ENCODE data around the gene PTGES. TPM values are rescaled to one million over a fixed set of nuclear protein-coding genes. Genes with fewer than 3 reads are reported as not detected.

PTGES gene
- polyA plus RNA-seq, 1 of the 3 experiments (the other 2 are of a cell fraction) = 5.2 TPM

- no peaks in the 10 kb centered on the region for H3K9me3 ChIP-seq
- H3K9me2 ChIP-seq = no peaks in the 10 kb centered on the region
- no peaks in the 10 kb centered on the region for H3F3A ChIP-seq (replicated peaks; ENCODE audit: insufficient read depth)
- no peaks in the 10 kb centered on the region for H3K79me2 ChIP-seq (ENCODE audit: insufficient read depth)
- no peak overlapping the region for H3K4me3 ChIP-seq (ENCODE audit: low read depth in 2 of 2, low read length in 1 of 2)
- H3K9ac ChIP-seq = no peak overlapping the region
- TF ChIP-seq GABPA (IDR thresholded peaks at IDR 0.05; ENCODE audit: low read depth) = no peak
- TF ChIP-seq CTCF (IDR thresholded peaks at IDR 0.05) = no peak
- TF ChIP-seq POLR2AphosphoS5 (IDR thresholded peaks at IDR 0.05; ENCODE audit: low read depth, low read length) = no peak
- no peak for TF ChIP-seq SIN3A (IDR thresholded peaks at IDR 0.05; ENCODE audit: borderline replicate concordance, low read depth, low read length)
- no peak for TF ChIP-seq SMC3 (IDR thresholded peaks at IDR 0.05; ENCODE audit: low read depth, low read length)
- no peak overlapping the region for H2AFZ ChIP-seq (ENCODE audit: low read depth)
- peaks cover 0 to 5% of the 10 kb centered on the region in 2 experiments; a peak in 1 of 4 replicates for H3K4me1 ChIP-seq (ENCODE audit: control insufficient read depth in 1 of 2, insufficient read depth in 2 of 2, low read depth in 1 of 2, low read length in 1 of 2)
- H3K4me2 ChIP-seq = no peak overlapping the region
- POLR2A ChIA-PET = no interaction called here
- WGBS (ENCODE audit: low lambda C conversion rate) = 100% methylated on average over 2 of the region's 2 CpGs
- DNase-seq = no peak
- no peak overlapping the region for H3K27ac ChIP-seq (ENCODE audit: low read depth in 2 of 2, low read length in 1 of 2)
- CTCF ChIA-PET = interaction anchor here (2.9 to 15.1 kb wide), 2 partner anchors 50 to 91 kb away, joined by 9 to 356 read pairs; no protein-coding TSS in a partner anchor
- H3K36me3 ChIP-seq (replicated peaks in 1 of 2; ENCODE audit: control insufficient read depth in 1 of 2, insufficient read depth in 2 of 2, low read length in 1 of 2) = no peaks in the 10 kb centered on the region
- 0 out of 2 replicates have a peak, but pooled peaks cover 3% of the 10 kb centered on the region for H3K27me3 ChIP-seq (ENCODE audit: insufficient read depth)
- no peaks in the 10 kb centered on the region for H4K20me1 ChIP-seq (ENCODE audit: insufficient read depth)
These were observed 19.2 kb downstream of the PTGES start for GRCh38 chr9:129733632-129733953.

DNA sequence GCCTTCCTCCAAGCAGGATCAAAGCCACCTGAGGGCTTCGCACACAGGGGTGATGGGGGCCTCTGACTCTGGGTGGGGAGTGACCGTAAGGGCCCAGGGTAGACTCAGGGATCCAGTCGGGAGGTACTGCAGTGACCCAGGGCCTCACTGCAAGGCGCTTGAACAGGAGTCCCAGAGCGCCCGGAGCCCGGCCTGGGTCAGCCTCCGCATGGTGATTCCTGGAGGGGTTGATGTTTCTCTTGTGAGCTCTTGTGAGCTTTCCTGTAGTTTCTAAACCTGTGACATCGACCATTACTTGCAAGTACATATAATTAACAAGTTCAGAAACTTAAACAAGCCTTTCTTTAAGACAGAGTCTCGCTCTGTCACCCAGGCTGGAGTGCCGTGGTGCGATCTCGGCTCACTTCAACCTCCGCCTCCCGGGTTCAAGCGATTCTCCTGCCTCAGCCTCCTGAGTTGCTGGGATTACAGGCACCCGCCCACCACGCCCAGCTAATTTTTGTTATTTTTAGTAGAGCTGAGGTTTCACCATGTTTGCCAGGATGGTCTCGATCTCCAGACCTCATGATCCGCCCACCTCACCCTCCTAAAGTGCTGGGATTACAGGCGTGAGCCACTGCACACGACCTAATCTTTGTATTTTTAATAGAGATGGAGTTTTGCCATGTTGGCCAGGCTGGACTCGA lies 19.8 kb downstream of the PTGES start:
- Histone ChIP-seq H3K4me3 (ENCODE audit: low read depth in 2 of 2, low read length in 1 of 2) (no peak overlapping the region), H3K9me2 (no peaks in the 10 kb centered on the region), H3K9me3 (no peaks in the 10 kb centered on the region), H3F3A (replicated peaks; ENCODE audit: insufficient read depth) (no peaks in the 10 kb centered on the region), H3K27ac (ENCODE audit: low read depth in 2 of 2, low read length in 1 of 2) (no peak overlapping the region), H3K79me2 (ENCODE audit: insufficient read depth) (no peaks in the 10 kb centered on the region), H4K20me1 (ENCODE audit: insufficient read depth) (no peaks in the 10 kb centered on the region), H3K36me3 (replicated peaks in 1 of 2; ENCODE audit: control insufficient read depth in 1 of 2, insufficient read depth in 2 of 2, low read length in 1 of 2) (no peaks in the 10 kb centered on the region), H3K9ac (no peak overlapping the region), H3K4me1 (ENCODE audit: control insufficient read depth in 1 of 2, insufficient read depth in 2 of 2, low read depth in 1 of 2, low read length in 1 of 2) (peaks cover 0 to 4% of the 10 kb centered on the region in 2 experiments; a peak in 1 of 4 replicates), H2AFZ (ENCODE audit: low read depth) (no peak overlapping the region), H3K4me2 (no peak overlapping the region), H3K27me3 (ENCODE audit: insufficient read depth) (0 out of 2 replicates have a peak, but pooled peaks cover 3% of the 10 kb centered on the region)
- ChIA-PET POLR2A (no interaction called here), CTCF (interaction anchor here (2.9 to 15.1 kb wide), 2 partner anchors 51 to 90 kb away, joined by 9 to 356 read pairs; no protein-coding TSS in a partner anchor)
- TF ChIP-seq GABPA (IDR thresholded peaks at IDR 0.05; ENCODE audit: low read depth) = no peak
- WGBS (ENCODE audit: low lambda C conversion rate) = 81% methylated on average over 21 of the region's 23 CpGs
- DNase-seq = peak; percentile 15

DNA sequence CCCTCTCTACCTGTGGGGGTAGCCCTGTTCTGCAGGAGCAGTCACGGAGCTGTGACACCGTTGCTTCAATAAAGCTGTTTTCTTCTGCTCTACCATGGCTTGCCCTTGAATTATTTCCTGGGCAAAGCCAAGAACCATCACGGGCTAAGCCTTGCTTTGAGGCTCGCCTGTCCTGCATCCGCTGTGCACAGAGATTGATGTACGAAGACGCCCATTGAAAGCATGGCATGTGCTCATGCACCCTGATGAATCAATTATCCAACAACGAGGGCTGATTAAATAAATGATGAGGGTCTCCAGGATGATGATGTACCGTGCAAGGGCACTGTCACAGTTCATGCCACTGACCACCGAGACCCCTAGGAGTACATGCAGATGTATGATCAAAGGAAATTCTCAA lies 20.7 kb downstream of the PTGES start:
- Histone ChIP-seq H3K4me1 (ENCODE audit: control insufficient read depth in 1 of 2, insufficient read depth in 2 of 2, low read depth in 1 of 2, low read length in 1 of 2) (no peaks in the 10 kb centered on the region), H3K36me3 (replicated peaks in 1 of 2; ENCODE audit: control insufficient read depth in 1 of 2, insufficient read depth in 2 of 2, low read length in 1 of 2) (no peaks in the 10 kb centered on the region), H3K27ac (ENCODE audit: low read depth in 2 of 2, low read length in 1 of 2) (no peak overlapping the region), H3K9ac (no peak overlapping the region), H3K4me3 (ENCODE audit: low read depth in 2 of 2, low read length in 1 of 2) (no peak overlapping the region), H2AFZ (ENCODE audit: low read depth) (no peak overlapping the region), H4K20me1 (ENCODE audit: insufficient read depth) (no peaks in the 10 kb centered on the region), H3K4me2 (no peak overlapping the region), H3K9me2 (no peaks in the 10 kb centered on the region), H3K79me2 (ENCODE audit: insufficient read depth) (no peaks in the 10 kb centered on the region), H3F3A (replicated peaks; ENCODE audit: insufficient read depth) (no peaks in the 10 kb centered on the region), H3K27me3 (ENCODE audit: insufficient read depth) (0 out of 2 replicates have a peak, but pooled peaks cover 3% of the 10 kb centered on the region), H3K9me3 (no peaks in the 10 kb centered on the region)
- no peak for DNase-seq
- ChIA-PET POLR2A (no interaction called here), CTCF (no interaction called here)
- 60% methylated on average over 10 of the region's 10 CpGs for WGBS (ENCODE audit: low lambda C conversion rate)
- TF ChIP-seq FOXJ3 (CRISPR knock-in tag; IDR thresholded peaks at IDR 0.05) = no peak
- TF ChIP-seq, protein P1, sequence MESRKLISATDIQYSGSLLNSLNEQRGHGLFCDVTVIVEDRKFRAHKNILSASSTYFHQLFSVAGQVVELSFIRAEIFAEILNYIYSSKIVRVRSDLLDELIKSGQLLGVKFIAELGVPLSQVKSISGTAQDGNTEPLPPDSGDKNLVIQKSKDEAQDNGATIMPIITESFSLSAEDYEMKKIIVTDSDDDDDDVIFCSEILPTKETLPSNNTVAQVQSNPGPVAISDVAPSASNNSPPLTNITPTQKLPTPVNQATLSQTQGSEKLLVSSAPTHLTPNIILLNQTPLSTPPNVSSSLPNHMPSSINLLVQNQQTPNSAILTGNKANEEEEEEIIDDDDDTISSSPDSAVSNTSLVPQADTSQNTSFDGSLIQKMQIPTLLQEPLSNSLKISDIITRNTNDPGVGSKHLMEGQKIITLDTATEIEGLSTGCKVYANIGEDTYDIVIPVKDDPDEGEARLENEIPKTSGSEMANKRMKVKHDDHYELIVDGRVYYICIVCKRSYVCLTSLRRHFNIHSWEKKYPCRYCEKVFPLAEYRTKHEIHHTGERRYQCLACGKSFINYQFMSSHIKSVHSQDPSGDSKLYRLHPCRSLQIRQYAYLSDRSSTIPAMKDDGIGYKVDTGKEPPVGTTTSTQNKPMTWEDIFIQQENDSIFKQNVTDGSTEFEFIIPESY (IDR thresholded peaks at IDR 0.05; ENCODE audit: borderline replicate concordance, low read depth) = no peak
- TF ChIP-seq, protein P2, sequence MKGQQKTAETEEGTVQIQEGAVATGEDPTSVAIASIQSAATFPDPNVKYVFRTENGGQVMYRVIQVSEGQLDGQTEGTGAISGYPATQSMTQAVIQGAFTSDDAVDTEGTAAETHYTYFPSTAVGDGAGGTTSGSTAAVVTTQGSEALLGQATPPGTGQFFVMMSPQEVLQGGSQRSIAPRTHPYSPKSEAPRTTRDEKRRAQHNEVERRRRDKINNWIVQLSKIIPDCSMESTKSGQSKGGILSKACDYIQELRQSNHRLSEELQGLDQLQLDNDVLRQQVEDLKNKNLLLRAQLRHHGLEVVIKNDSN (IDR thresholded peaks at IDR 0.05; ENCODE audit: borderline replicate concordance, low read depth) = no peak
- TF ChIP-seq ELF1 (IDR thresholded peaks at IDR 0.05) = no peak
- no peak for TF ChIP-seq GATA2 (CRISPR knock-in tag; IDR thresholded peaks at IDR 0.05)
- TF ChIP-seq, protein P3, sequence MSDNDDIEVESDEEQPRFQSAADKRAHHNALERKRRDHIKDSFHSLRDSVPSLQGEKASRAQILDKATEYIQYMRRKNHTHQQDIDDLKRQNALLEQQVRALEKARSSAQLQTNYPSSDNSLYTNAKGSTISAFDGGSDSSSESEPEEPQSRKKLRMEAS (IDR thresholded peaks at IDR 0.05; ENCODE audit: low read depth) = no peak
- TF ChIP-seq CTCF (IDR thresholded peaks at IDR 0.05) = no peak
- TF ChIP-seq EZH2phosphoT487 (IDR thresholded peaks at IDR 0.05; ENCODE audit: borderline replicate concordance, low read depth) = no peak
- TF ChIP-seq CHD2 (IDR thresholded peaks at IDR 0.05; ENCODE audit: low read length, partially characterized antibody) = no peak
- no peak for TF ChIP-seq SMC3 (IDR thresholded peaks at IDR 0.05; ENCODE audit: low read depth, low read length)

Data from SK-N-SH (cell line).